Left ventricle myocardium superior (tissue), 1 donor: Measurements from ENCODE around the gene LIPE. TPM values are rescaled to one million over a fixed set of nuclear protein-coding genes. Genes with fewer than 3 reads are reported as not detected.
A peak's percentile ranks its signal among the peaks of the same experiment; 100 is the strongest.

Source experiments
- ATAC-seq: fragments of 200-7000 bp; cut with Tn5 transposase; one replicate; pipeline ENCODE4 v1.9.1; 2020; ENCODE audit warnings: mild to moderate bottlenecking, moderate library complexity
- DNase-seq: peaks from one replicate; pipeline ENCODE4 v3.0.0-alpha.2; 2020
- intact Hi-C: fragments of 100-400 bp; cut with micrococcal nuclease; formaldehyde crosslinking; loops from one replicate; pipeline ENCODE4 v1.11.0; 2022
- total RNA-seq: library from RNA; stranded (reverse); fragmentation: NEBNext Ultra II Directional; extraction: Animal tissue kit (Norgen Biotek cat#: 25700); gene quantifications from one replicate; pipeline ENCODE4 v1.2.1, GENCODE V29; 2021
- donor health status: DM: no; HTN: yes; CAD: no; lungs with severe emphysema.

The LIPE gene
- total RNA-seq, 1 donor from 2014 or later, result 41.0 TPM

DNA sequence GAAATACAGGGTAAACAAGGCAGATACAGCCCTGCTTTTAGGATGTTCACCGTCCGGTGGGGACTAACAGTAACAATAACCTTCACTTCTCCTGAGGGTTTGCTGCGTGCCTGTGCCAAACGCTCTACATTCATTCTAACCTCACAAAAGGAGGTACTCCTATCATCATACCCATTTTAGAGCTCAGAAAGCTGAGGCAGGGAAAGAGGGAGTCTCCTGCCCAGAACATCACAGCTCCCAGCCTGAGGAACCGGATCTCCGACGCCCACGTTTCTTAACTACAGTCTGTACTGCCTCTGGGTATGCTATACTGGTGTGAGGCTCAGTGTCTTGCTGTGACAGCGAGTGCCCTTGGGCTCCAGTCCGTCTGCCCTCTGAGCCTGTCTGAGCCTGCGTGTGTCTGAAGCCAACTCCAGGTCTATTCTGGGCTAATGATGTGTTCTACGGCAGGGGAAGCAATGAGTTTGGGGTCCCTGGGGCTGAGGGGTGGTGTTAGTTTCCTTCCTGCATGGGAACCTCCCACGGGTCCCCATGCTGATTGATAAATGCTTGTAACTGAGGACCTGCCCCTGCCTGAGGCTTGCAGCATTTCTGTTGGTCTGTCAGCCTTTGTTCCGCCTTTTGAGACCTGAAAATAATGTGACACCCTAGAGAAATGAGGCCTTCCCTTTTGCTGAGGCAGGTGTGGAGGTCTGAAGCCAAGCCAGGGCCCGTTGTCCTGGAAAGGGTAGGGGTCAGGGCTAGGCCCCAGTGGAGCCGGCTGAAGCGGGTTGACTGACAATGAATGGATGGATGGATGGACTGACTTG, 4.9 kb downstream of the LIPE start:
- ATAC-seq, result peak; percentile 68
- intact Hi-C loops, result no loop called here
- peak; percentile 59 for DNase-seq

DNA sequence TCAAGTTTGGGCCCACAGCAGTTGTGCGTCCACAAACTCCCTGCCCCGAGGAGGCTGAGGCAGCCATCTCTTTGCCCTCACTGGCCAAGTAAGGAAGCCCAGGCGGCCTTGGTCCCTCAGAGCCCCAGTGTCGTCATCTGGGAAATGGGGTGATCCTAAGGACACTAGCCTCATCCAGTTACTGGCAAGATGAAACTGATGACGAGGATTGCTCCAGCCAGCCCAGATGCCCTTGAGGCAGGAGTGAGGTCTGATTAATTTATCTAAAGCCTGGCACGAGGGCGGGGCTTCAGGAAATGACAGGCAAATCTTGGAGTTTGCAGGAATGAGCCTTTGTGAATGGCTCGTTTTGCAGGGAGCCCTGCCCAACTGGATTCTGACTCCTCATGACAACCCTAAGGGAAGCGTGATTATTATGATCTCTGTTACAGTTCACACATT, 5.6 kb downstream of the LIPE start:
- DNase-seq, result peak; percentile 66
- peak; percentile 20 for ATAC-seq
- intact Hi-C loops, result no loop called here

DNA sequence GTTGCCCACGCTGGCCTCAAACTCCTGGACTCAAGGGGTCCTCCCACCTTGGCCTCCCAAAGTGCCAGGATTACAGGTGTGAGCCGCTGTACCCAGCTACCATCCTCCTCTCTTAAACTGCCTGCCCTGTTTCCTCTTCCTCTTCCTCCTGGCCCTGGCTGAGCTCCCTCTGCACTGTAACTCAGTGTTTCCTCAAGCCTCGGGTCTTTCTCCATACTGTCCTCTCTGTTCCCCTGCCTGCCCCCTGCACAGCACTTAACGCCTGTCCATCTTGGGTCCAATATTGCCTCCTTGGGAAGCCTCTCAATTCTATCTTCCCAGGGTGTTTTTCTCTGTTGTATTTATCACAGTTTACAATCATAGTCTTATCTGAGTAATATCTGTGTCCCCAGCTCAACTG, 6.1 kb downstream of the LIPE start:
- DNase-seq (no peak), ATAC-seq (no peak)
- intact Hi-C loops, result no loop called here

- no peak for ATAC-seq
- intact Hi-C loops, result no loop called here
- peak; percentile 68 for DNase-seq
Measured at GRCh38 chr19:42420055-42420544, 7.1 kb downstream of the LIPE start.

DNA sequence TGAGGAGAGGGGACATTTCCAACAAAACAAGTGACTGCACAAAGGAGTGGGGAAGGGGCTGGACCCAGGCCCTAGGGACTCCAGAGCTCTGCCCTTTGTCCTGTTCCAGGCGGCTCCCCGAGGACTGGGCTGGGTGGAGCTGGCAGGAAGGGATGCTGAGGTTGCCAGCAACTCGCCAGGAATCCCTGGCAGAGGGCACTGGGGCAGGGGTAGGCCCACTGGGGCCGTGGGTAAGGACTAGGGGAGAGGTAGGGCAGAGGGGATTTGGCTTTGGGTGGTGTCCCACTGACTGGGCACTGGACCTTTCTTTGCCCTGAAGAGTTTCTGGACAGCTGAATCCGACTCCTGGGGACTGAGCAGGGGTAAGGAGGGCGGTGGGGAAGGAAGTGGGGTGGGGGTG, 7.9 kb downstream of the LIPE start:
- ATAC-seq (peak; percentile 40), DNase-seq (peak; percentile 75)
- intact Hi-C loops, result no loop called here

DNA sequence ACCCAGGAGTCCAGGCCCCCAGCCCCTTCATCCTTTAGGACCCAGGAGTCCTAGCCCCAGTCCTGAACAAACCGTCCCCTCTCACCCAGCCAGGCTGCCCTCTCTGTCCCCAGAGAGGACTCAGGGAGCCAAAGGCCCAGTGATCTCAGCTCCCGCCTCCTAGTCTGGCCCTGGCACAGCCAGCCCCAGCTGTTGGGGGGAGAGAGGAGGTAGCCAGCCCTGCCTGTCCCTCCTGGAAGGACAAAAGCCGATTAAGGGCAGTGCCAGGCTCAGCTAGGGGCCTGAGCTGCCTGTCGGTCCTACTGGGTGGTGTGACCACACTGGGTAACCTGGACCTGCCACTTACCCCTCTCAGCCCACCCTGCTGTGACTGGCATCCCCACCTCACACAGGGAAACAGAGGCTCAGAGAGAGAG, 14.5 kb downstream of the LIPE start:
- peak; percentile 77 for ATAC-seq
- intact Hi-C loops, result no loop called here
- DNase-seq, result peak; percentile 65

- peak; percentile 23 for ATAC-seq
- intact Hi-C loops, result no loop called here
- DNase-seq, result no peak
Measured at GRCh38 chr19:42412227-42412626, 15.0 kb downstream of the LIPE start.

DNA sequence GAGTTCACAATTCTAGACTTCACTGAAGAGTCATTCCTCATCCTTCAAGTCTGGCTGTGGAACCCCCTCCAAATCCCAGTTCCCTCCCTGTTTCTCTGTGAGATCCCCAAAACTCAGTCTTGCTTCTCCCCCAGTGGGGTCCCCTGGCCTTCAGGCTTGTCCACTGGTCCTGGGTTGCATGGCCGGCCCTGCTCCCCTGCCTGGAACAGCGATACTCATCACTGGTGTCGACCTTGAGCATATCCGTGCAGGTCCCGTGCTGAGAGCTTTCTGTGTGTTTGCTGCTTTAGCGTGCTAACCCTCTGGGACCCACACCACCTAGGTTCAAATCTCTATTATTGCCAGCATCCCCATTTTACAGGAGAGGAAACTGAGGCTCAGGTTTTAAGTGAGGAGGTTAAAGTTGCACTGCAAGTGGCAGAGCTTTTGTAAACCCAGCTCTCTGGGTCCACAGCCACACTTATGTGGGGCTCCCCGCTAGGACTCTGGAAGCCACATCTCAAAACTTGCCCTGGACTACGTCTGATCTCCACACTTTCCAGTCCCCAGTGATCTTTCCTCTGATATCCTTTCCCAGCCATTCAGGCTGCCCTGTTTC, 15.5 kb downstream of the LIPE start:
- no peak for ATAC-seq
- intact Hi-C loops, result no loop called here
- DNase-seq, result no peak

- intact Hi-C loops, result no loop called here
- no peak for ATAC-seq
- no peak for DNase-seq
Measured at GRCh38 chr19:42410371-42410770, 16.8 kb downstream of the LIPE start.

DNA sequence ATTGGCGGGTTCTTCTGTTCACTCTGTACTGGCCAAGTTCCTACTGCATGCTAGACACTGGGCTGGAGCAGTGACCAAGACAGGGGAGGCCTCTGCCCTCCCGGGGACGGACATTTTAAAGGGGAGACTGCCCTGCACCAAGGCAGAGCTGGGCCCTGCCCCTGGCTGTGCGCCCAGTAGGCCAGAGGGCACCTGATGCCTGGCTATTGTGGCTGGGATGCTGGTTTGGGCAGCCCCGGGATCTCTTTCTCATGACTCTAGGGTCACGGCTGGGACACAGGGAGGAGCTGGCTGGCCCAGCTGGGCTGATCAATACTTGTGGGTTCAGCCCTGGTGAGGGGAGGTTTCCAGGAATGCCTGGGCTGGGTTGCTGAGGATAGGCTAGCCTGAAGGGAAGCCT, 17.7 kb downstream of the LIPE start:
- intact Hi-C loops, result no loop called here
- ATAC-seq, result peak; percentile 64
- peak; percentile 79 for DNase-seq

GRCh38 chr19:42407816-42408175, 19.4 kb downstream of the LIPE start:
- no peak for ATAC-seq
- DNase-seq, result no peak
- intact Hi-C loops, result no loop called here

- ATAC-seq, result no peak
- intact Hi-C loops, result no loop called here
- no peak for DNase-seq
Measured at GRCh38 chr19:42407085-42407815, 19.9 kb downstream of the LIPE start.

DNA sequence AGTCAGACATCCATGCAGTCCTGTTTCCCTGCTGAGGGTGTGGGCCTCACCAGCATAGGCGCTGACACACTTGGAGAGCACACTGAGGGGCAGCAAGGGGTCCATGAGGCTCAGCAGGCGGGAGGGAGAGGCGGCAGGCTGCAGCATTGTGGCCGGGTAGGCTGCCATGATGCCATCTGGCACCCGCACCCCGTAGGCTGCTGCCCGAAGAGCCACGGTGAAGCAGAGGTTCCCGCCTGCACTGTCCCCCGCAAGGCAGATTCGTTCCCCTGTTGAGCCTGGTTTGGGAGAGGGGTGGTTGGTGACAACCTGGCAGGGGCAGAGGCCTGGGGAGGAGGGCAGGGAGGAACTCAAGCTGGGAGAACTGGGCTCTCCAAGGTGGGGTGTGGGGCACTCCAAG, 21.1 kb downstream of the LIPE start:
- no peak for DNase-seq

DNA sequence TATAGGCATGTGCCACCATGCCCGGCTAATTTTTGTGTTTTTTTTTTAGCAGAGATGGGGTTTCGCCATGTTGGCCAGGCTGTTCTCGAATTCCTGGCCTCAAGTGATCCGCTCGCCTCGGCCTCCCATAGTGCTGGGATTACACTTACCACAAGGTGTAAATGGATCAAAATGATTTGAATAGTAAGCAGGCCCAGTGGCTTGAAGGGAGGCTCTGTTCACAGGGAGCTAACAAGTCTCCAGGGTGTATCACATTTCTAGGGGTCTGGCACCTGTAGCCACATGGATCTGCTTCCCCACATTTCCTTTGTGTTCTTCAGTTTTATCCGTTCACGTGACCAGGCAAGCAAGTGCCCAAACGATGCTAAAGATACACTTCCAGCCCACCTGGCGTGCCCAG, 23.6 kb downstream of the LIPE start:
- intact Hi-C loops, result no loop called here
- ATAC-seq, result no peak
- DNase-seq, result no peak

More for the DNA sequence above, 21.1 kb downstream of the LIPE start:
- no peak for ATAC-seq
- intact Hi-C loops, result no loop called here

GRCh38 chr19:42402376-42403116, 24.6 kb downstream of the LIPE start:
- DNase-seq (no peak), ATAC-seq (no peak)
- intact Hi-C loops, result no loop called here

DNA sequence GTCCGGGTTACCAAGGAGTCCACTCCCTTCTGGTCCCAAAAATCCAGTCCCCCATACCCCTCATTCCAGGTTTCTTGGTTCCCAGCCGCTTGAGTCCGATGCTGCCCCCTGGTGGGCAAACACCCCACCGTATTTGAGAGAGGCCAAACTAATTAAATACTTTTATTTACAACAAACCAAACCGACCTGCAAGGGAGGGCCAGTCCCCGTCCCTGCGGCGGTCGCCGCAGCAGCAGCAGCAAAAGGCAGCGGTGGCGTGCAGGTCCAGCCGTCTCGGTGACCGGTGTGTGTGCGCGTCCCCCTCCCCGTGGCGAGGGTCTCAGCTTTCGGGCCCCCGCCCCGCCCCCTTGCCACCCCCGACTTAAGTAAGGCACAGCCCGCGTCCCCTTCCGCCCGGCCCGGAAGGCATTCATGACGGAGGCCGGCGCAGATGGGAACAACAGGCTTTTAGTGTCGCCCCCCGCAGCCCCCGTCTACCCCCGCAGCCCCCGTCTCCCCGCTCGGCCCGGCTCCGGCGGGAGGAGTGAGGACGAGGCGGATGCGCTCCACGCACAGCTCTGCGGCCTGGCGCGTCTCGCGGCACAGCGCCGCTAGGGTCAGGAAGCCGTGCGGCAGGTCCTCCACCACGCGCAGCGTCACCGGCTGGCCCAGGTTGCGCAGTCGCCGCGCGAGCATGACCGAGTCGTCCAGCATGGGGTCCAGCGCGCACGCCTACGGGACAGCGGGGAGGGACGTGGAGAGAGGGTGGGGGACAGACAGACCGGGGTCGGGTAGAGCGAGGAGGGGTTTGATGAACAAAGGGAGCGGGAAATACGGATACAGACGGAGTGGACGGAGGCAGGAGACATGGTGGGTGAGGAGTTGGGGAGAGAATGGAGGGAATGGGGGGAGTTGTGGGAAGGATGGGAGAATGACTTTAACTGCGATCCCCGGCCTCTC, 25.6 kb downstream of the LIPE start:
- DNase-seq (peak; percentile 89), ATAC-seq (peak; percentile 71)
- intact Hi-C loops, result no loop called here

- DNase-seq (no peak), ATAC-seq (no peak)
- intact Hi-C loops, result no loop called here
Measured at GRCh38 chr19:42400404-42400803, 26.8 kb downstream of the LIPE start.
